ENCODE data around the gene DCST2.

The DCST2 gene

GRCh38 chr1:155030243-155030795 lies 3.3 kb downstream of the DCST2 start:
- H3K4me3 ChIP-seq (ENCODE audit: low read depth, low read length): no peak overlapping the region
- TF ChIP-seq POLR2A (IDR thresholded peaks at IDR 0.05; ENCODE audit: extremely low read depth, insufficient read length) (no peak), MYC (IDR thresholded peaks at IDR 0.05; ENCODE audit: low read depth, low read length) (no peak), CTCF (IDR thresholded peaks at IDR 0.05; ENCODE audit: low read depth, low read length) (no peak), MAX (IDR thresholded peaks at IDR 0.05; ENCODE audit: low read depth, low read length) (no peak)
- DNase-seq (ENCODE audit: low read depth): no peak

- no peak for DNase-seq (ENCODE audit: low read depth)
- TF ChIP-seq MAX (IDR thresholded peaks at IDR 0.05; ENCODE audit: low read depth, low read length) (no peak), MYC (IDR thresholded peaks at IDR 0.05; ENCODE audit: low read depth, low read length) (no peak), POLR2A (IDR thresholded peaks at IDR 0.05; ENCODE audit: extremely low read depth, insufficient read length) (no peak), CTCF (IDR thresholded peaks at IDR 0.05; ENCODE audit: low read depth, low read length) (no peak)
Measured at GRCh38 chr1:155029513-155030242, 3.9 kb downstream of the DCST2 start.

GRCh38 chr1:155026588-155026987 lies 7.0 kb downstream of the DCST2 start:
- TF ChIP-seq POLR2A (IDR thresholded peaks at IDR 0.05; ENCODE audit: extremely low read depth, insufficient read length) (no peak), MYC (IDR thresholded peaks at IDR 0.05; ENCODE audit: low read depth, low read length) (no peak), CTCF (IDR thresholded peaks at IDR 0.05; ENCODE audit: low read depth, low read length) (no peak), MAX (IDR thresholded peaks at IDR 0.05; ENCODE audit: low read depth, low read length) (no peak)
- H3K4me3 ChIP-seq (ENCODE audit: low read depth, low read length): no peak overlapping the region
- DNase-seq (ENCODE audit: low read depth): no peak

More at GRCh38 chr1:155029513-155030242, 3.9 kb downstream of the DCST2 start:
- H3K4me3 ChIP-seq (ENCODE audit: low read depth, low read length): no peak overlapping the region

GRCh38 chr1:155026154-155026553 lies 7.4 kb downstream of the DCST2 start:
- no peak for TF ChIP-seq POLR2A (IDR thresholded peaks at IDR 0.05; ENCODE audit: extremely low read depth, insufficient read length)
- TF ChIP-seq MAX (IDR thresholded peaks at IDR 0.05; ENCODE audit: low read depth, low read length): no peak
- TF ChIP-seq MYC (IDR thresholded peaks at IDR 0.05; ENCODE audit: low read depth, low read length): no peak
- no peak for TF ChIP-seq CTCF (IDR thresholded peaks at IDR 0.05; ENCODE audit: low read depth, low read length)
- DNase-seq (ENCODE audit: low read depth): no peak
- no peak overlapping the region for H3K4me3 ChIP-seq (ENCODE audit: low read depth, low read length)

- DNase-seq (ENCODE audit: low read depth): no peak
- no peak for TF ChIP-seq MYC (IDR thresholded peaks at IDR 0.05; ENCODE audit: low read depth, low read length)
- TF ChIP-seq POLR2A (IDR thresholded peaks at IDR 0.05; ENCODE audit: extremely low read depth, insufficient read length): no peak
- no peak for TF ChIP-seq MAX (IDR thresholded peaks at IDR 0.05; ENCODE audit: low read depth, low read length)
- no peak for TF ChIP-seq CTCF (IDR thresholded peaks at IDR 0.05; ENCODE audit: low read depth, low read length)
- no peak overlapping the region for H3K4me3 ChIP-seq (ENCODE audit: low read depth, low read length)
Measured at GRCh38 chr1:155024315-155024714, 9.3 kb downstream of the DCST2 start.

All from NB4 (cell line).